ENCODE measurements around the gene ILDR1.

DNA sequence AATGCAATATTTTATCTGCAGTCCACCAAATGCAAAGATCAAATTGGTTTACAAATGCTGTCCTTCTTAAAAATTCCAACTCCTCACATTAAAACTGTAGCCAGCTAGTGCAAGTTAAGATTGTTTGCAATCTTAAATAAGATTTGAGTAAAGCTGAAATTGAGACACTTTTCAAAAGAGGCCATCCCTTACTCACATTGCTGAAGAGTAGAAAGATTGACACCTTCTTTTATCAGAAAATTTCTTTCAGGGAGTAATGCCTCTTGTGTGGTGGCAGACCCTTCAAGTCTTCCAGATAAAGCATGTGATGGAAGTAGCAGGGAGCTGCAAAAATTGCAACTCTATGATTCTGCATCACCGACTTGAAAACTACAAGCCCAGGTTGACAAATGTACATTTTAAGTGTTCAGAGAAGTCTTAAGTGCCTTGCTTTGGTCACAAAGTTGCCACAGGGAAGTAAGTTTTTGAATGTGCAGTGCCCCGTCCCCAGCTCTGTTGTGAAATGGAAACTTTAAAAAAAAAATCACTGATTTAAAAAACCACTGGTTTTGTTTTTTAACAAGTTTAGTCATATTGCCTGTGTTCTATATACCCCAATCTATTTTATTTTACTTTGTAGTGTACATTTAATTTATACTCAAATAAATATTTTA, 45.7 kb upstream of the ILDR1 start:
- TF ChIP-seq, protein P1, sequence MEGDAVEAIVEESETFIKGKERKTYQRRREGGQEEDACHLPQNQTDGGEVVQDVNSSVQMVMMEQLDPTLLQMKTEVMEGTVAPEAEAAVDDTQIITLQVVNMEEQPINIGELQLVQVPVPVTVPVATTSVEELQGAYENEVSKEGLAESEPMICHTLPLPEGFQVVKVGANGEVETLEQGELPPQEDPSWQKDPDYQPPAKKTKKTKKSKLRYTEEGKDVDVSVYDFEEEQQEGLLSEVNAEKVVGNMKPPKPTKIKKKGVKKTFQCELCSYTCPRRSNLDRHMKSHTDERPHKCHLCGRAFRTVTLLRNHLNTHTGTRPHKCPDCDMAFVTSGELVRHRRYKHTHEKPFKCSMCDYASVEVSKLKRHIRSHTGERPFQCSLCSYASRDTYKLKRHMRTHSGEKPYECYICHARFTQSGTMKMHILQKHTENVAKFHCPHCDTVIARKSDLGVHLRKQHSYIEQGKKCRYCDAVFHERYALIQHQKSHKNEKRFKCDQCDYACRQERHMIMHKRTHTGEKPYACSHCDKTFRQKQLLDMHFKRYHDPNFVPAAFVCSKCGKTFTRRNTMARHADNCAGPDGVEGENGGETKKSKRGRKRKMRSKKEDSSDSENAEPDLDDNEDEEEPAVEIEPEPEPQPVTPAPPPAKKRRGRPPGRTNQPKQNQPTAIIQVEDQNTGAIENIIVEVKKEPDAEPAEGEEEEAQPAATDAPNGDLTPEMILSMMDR (IDR thresholded peaks at IDR 0.05; ENCODE audit: low read depth, low read length, poor library complexity, severe bottlenecking): no peak
- TF ChIP-seq EZH2phosphoT487 (IDR thresholded peaks at IDR 0.05; ENCODE audit: borderline replicate concordance, low read length): no peak

Data from DOHH2 (cell line).